Left lung (tissue), 10 donors: Measurements from ENCODE around the gene EI24. TPM values are rescaled to one million over a fixed set of nuclear protein-coding genes. Genes with fewer than 3 reads are reported as not detected.

Experiments used
- ATAC-seq: fragments of 200-7000 bp; cut with Tn5 transposase; one replicate; pipeline ENCODE4 v1.9.1; 2020; ENCODE audit warnings: moderate library complexity
- DNase-seq, 4 donors: peaks; one replicate each; pipeline ENCODE4 v3.0.0-alpha.2; 2013 to 2020
- H3K27ac ChIP-seq, 2 donors: fragments of 200-600 bp; sonication (generic) in 1 of 2; one replicate each; pipeline versions ENCODE4 v1.5.0 to v1.8.0; 2020 to 2021
- H3K27me3 ChIP-seq, 2 donors: fragments of 200-600 bp; sonication (generic) in 1 of 2; one replicate each; pipeline versions ENCODE4 v1.5.0 to v1.8.0; 2020 to 2021
- H3K36me3 ChIP-seq, 2 donors: fragments of 200-600 bp; sonication (generic) in 1 of 2; one replicate each; pipeline versions ENCODE4 v1.5.0 to v1.8.0; 2020 to 2021
- H3K4me1 ChIP-seq, 2 donors: fragments of 200-600 bp; one replicate each; pipeline ENCODE4 v1.8.0; 2021
- H3K4me3 ChIP-seq, 2 donors: fragments of 200-600 bp; sonication (generic) in 1 of 2; one replicate each; pipeline versions ENCODE4 v1.5.0 to v1.8.0; 2020 to 2021; ENCODE audit warnings: mild to moderate bottlenecking in 1 of 2
- H3K9me3 ChIP-seq, 2 donors: fragments of 200-600 bp; sonication (generic) in 1 of 2; one replicate each; pipeline versions ENCODE4 v1.5.0 to v1.8.0; 2020 to 2021
- intact Hi-C, 2 donors: fragments of 100-400 bp; cut with DNase I; formaldehyde crosslinking; loops; one replicate each; pipeline versions ENCODE4 v1.11.2 to v1.14.2; 2022
- polyA plus RNA-seq, 6 donors: library from polyadenylated mRNA; unstranded; fragments of 120-200 nt; gene quantifications; one replicate each; pipeline ENCODE4 v1.2.1, GENCODE V29; 2013; ENCODE audit not compliant: insufficient read length in 6 of 6
- total RNA-seq, 2 donors: library from RNA; stranded (reverse); fragmentation: NEBNext Ultra II Directional; extraction: Animal tissue kit (Norgen Biotek cat#: 25700); gene quantifications; one replicate each; pipeline ENCODE4 v1.2.1, GENCODE V29; 2021
- TF ChIP-seq, protein P1 (sequence below), 2 donors: fragments of 200-600 bp; sonication (generic) in 1 of 2; IDR thresholded peaks; one replicate each; pipeline versions ENCODE4 v1.5.0 to v1.8.0; 2021; ENCODE audit warnings: antibody characterized with exemption in 2 of 2
- donor health status: DM: no; HTN: yes; CAD: no.
- donor health status: DM: no; HTN: no; CAD: no.

The EI24 gene
- total and polyA plus RNA-seq, 8 donors: 89.0 to 119 (median 106) TPM

DNA sequence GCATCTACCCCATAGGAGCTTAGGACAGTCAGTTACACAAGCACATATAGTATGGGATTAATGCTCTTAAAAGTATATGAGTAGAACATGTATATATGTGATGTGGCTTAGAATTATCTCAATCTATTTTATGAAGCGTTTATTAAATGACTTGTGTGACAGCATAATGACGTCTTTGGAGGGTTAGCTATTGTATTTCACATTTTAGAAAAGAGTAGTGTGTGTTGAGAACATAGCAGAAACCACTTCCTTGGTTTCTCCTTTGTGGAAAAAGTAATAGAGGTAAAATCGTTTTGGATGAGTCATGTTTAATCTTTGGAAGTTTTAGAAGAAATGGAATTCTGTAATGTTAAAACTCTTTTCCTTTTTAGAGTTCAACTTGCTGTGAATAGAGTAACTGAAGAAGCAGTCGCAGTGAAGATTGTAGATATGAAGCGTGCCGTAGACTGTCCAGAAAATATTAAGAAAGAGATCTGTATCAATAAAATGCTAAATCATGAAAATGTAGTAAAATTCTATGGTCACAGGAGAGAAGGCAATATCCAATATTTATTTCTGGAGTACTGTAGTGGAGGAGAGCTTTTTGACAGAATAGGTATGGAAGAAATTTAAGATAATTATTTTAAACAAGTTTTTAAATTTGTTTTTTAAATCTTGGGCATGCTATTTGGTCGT lies 58.1 kb downstream of the EI24 start:
- H3K4me3 ChIP-seq: no peak overlapping the region
- TF ChIP-seq, protein P1, sequence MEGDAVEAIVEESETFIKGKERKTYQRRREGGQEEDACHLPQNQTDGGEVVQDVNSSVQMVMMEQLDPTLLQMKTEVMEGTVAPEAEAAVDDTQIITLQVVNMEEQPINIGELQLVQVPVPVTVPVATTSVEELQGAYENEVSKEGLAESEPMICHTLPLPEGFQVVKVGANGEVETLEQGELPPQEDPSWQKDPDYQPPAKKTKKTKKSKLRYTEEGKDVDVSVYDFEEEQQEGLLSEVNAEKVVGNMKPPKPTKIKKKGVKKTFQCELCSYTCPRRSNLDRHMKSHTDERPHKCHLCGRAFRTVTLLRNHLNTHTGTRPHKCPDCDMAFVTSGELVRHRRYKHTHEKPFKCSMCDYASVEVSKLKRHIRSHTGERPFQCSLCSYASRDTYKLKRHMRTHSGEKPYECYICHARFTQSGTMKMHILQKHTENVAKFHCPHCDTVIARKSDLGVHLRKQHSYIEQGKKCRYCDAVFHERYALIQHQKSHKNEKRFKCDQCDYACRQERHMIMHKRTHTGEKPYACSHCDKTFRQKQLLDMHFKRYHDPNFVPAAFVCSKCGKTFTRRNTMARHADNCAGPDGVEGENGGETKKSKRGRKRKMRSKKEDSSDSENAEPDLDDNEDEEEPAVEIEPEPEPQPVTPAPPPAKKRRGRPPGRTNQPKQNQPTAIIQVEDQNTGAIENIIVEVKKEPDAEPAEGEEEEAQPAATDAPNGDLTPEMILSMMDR (IDR thresholded peaks at IDR 0.05): no peak
- DNase-seq: no peak
- no peaks in the 10 kb centered on the region for H3K9me3 ChIP-seq
- peaks cover 10 to 21% of the 10 kb centered on the region in 2 donors for H3K4me1 ChIP-seq
- intact Hi-C loops: no loop called here
- H3K27me3 ChIP-seq: no peaks in the 10 kb centered on the region
- no peak overlapping the region for H3K27ac ChIP-seq
- H3K36me3 ChIP-seq: peaks cover 0 to 4% of the 10 kb centered on the region in 2 donors
- ATAC-seq: no peak

Other genes with a start within 250 kb of the EI24 start
- 10 to 100 TPM; 31.8 to 41.1 TPM for gene FEZ1, start 73.2 kb upstream of the EI24 start, total RNA-seq
- 10 to 100 TPM; 28.1 to 35.3 (median 28.6) TPM for gene FEZ1, start 73.2 kb upstream of the EI24 start, polyA plus RNA-seq
- 100 to 1,000 TPM; 153 to 200 TPM for gene STT3A, start 23.4 kb downstream of the EI24 start, total RNA-seq
- 100 to 1,000 TPM; 153 to 210 (median 192) TPM for gene STT3A, start 23.4 kb downstream of the EI24 start, polyA plus RNA-seq
- gene CHEK1, start 55.7 kb downstream of the EI24 start, total RNA-seq: 10 to 100 TPM; 14.4 to 18.2 TPM
- gene CHEK1, start 55.7 kb downstream of the EI24 start, polyA plus RNA-seq: 10 to 100 TPM; 18.0 to 31.4 (median 21.3) TPM
- not detected for gene ACRV1, start 111.4 kb downstream of the EI24 start, total RNA-seq
- gene ACRV1, start 111.4 kb downstream of the EI24 start, polyA plus RNA-seq: 1 to 10 TPM in 2 of 6 donors, under 1 TPM in 4; 0.84 to 1.5 (median 0.96) TPM
- gene PATE1, start 176.8 kb downstream of the EI24 start, total RNA-seq: not detected
- gene PATE1, start 176.8 kb downstream of the EI24 start, polyA plus RNA-seq: not detected
- not detected for gene PATE2, start 209.4 kb downstream of the EI24 start, total RNA-seq
- under 1 TPM in 2 of 6 donors, not detected in 4; 0.07 to 0.10 TPM for gene PATE2, start 209.4 kb downstream of the EI24 start, polyA plus RNA-seq
- not detected for gene PATE3, start 218.7 kb downstream of the EI24 start, total RNA-seq
- not detected for gene PATE3, start 218.7 kb downstream of the EI24 start, polyA plus RNA-seq